Cardiac muscle cell (in vitro differentiated cells and primary cell): ENCODE results near the gene SBF2. TPM values are rescaled to one million over a fixed set of nuclear protein-coding genes. Genes with fewer than 3 reads are reported as not detected.

Experiments used
- DNase-seq, 2 donors: peaks; one replicate each; pipeline versions ENCODE4 v3.0.0 to v3.0.0-alpha.2; 2010 to 2017; ENCODE audit warnings: low read depth in 1 of 2, low spot score in 1 of 2
- H3K27ac ChIP-seq: fragments of 200-600 bp; sonication (generic); 2 replicates; pipeline ENCODE4 v1.5.1; 2016
- H3K27me3 ChIP-seq: fragments of 200-600 bp; sonication (generic); 2 replicates; pipeline ENCODE4 v1.6.0; 2016; ENCODE audit warnings: control low read depth
- H3K36me3 ChIP-seq: fragments of 200-600 bp; sonication (generic); 2 replicates; pipeline ENCODE4 v1.5.1; 2016; ENCODE audit warnings: control low read depth
- H3K4me1 ChIP-seq: fragments of 200-600 bp; sonication (generic); 2 replicates; pipeline ENCODE4 v1.8.1; 2017; ENCODE audit warnings: low read depth, mild to moderate bottlenecking, mixed run types
- H3K4me3 ChIP-seq: fragments of 200-600 bp; sonication (generic); 2 replicates; pipeline ENCODE4 v1.5.1; 2016; ENCODE audit warnings: mild to moderate bottlenecking
- H3K9me3 ChIP-seq: fragments of 200-600 bp; sonication (generic); 2 replicates; pipeline ENCODE4 v1.5.1; 2017; ENCODE audit warnings: low read depth, mild to moderate bottlenecking, control low read depth
- polyA plus RNA-seq: library from polyadenylated mRNA; unstranded; fragments of >200 nt; fragmentation: Nextera tagmentation; extraction: Ambion mirVana; gene quantifications from 2 replicates; pipeline ENCODE4 v1.2.1, GENCODE V29; 2016
- total RNA-seq: library from RNA; depleted of rRNA; stranded (reverse); fragments of >200 nt; gene quantifications from 2 replicates; pipeline ENCODE4 v1.2.3, GENCODE V29; 2016
- TF ChIP-seq, protein P1 (sequence below): IDR thresholded peaks from 2 replicates; pipeline ENCODE4 v1.5.1; 2012; ENCODE audit warnings: low read depth, mild to moderate bottlenecking, low read length

SBF2 gene
- total and polyA plus RNA-seq, 2 experiments from 2014 or later: 13.3 to 32.3 TPM

DNA sequence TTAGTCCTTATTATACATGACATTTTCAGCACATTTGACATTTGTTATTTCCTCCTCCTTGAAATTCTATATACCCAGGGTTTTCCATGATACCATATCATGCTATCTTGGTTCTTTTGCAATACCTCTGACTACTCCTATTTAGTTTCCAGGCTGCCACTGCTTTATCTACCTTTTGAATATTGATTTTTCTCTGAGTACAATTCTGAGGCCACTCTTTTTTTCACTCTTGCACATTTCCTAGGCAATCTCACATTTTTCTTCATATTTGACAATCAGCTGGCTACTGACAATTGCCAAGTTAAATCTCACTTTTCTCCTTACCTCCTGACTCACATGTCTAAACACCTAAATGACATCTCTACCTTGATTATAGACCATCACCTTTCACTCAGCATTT is 11.9 kb downstream of the SBF2 start:
- TF ChIP-seq, protein P1, sequence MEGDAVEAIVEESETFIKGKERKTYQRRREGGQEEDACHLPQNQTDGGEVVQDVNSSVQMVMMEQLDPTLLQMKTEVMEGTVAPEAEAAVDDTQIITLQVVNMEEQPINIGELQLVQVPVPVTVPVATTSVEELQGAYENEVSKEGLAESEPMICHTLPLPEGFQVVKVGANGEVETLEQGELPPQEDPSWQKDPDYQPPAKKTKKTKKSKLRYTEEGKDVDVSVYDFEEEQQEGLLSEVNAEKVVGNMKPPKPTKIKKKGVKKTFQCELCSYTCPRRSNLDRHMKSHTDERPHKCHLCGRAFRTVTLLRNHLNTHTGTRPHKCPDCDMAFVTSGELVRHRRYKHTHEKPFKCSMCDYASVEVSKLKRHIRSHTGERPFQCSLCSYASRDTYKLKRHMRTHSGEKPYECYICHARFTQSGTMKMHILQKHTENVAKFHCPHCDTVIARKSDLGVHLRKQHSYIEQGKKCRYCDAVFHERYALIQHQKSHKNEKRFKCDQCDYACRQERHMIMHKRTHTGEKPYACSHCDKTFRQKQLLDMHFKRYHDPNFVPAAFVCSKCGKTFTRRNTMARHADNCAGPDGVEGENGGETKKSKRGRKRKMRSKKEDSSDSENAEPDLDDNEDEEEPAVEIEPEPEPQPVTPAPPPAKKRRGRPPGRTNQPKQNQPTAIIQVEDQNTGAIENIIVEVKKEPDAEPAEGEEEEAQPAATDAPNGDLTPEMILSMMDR: no peak
- Histone ChIP-seq H3K4me1 (peaks cover 2% of the 10 kb centered on the region), H3K27me3 (no peaks in the 10 kb centered on the region), H3K27ac (no peak overlapping the region), H3K36me3 (no peaks in the 10 kb centered on the region), H3K9me3 (no peaks in the 10 kb centered on the region), H3K4me3 (no peak overlapping the region)
- DNase-seq: no peak

DNA sequence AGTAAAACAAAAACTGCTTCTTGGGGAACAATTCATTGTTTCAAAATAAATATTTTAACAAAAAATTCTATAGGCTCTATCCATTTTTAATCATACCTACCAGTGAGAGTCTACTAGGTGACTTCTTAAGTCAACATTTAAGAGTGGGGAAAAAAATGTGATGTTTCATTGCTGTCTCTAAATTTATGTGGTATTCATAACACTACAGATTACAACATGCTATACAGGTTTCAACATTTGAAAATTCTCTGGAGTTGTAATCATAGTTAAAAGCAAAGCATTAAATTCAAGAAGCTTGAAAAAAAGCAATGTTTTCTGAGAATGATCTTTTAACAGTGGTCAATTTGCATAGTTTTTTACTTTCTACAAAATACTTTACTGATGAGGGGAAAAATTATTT is 18.3 kb downstream of the SBF2 start:
- Histone ChIP-seq H3K9me3 (no peaks in the 10 kb centered on the region), H3K4me3 (no peak overlapping the region), H3K4me1 (peaks cover 3% of the 10 kb centered on the region), H3K27ac (no peak overlapping the region), H3K36me3 (no peaks in the 10 kb centered on the region), H3K27me3 (no peaks in the 10 kb centered on the region)
- TF ChIP-seq, protein P1: no peak
- DNase-seq: no peak

DNA sequence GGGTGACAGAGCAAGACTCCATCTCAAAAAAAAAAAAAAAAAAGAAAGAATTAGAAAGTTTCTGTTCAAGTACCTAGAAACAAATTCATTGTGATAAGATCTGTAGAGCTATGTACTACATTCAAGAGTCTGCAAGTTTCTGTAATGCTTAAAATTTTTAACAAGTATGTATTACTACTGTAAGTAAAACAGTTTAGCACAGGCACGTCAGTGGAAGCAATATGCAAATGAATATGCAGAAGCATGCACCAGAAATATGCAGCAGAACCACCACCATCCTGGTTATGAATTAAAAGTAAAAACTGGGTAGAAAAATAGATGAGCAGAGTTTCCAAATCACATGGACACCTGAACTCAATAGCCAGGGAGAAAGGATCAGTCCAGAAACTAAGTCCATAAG is 19.3 kb downstream of the SBF2 start:
- DNase-seq: no peak
- H3K27ac ChIP-seq: no peak overlapping the region
- TF ChIP-seq, protein P1: no peak
- H3K27me3 ChIP-seq: no peaks in the 10 kb centered on the region
- H3K4me3 ChIP-seq: no peak overlapping the region
- no peaks in the 10 kb centered on the region for H3K36me3 ChIP-seq
- H3K9me3 ChIP-seq: no peaks in the 10 kb centered on the region
- peaks cover 3% of the 10 kb centered on the region for H3K4me1 ChIP-seq

DNA sequence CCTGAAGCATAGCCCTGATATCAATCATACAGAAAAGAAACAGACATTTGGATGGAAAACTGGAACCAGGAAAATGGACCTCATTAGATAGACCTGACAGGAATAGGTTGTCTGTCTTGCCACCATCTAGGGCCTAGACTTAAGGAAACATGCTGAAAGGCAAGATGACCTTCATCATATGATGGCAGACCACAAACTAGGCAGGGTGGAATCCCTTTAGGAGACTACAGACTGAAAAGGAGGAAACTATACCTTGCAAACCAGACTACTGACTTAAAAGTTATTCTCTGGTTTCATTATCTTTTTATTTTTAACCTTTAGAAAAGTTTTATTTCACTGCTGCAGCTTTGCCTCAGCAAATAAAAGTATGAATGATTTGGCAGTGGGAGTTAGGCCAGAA is 20.3 kb downstream of the SBF2 start:
- peaks cover 3% of the 10 kb centered on the region for H3K4me1 ChIP-seq
- H3K4me3 ChIP-seq: no peak overlapping the region
- TF ChIP-seq, protein P1: no peak
- H3K27ac ChIP-seq: peak overlapping the region; percentile 45
- no peaks in the 10 kb centered on the region for H3K36me3 ChIP-seq
- no peak for DNase-seq
- no peaks in the 10 kb centered on the region for H3K9me3 ChIP-seq
- no peaks in the 10 kb centered on the region for H3K27me3 ChIP-seq

DNA sequence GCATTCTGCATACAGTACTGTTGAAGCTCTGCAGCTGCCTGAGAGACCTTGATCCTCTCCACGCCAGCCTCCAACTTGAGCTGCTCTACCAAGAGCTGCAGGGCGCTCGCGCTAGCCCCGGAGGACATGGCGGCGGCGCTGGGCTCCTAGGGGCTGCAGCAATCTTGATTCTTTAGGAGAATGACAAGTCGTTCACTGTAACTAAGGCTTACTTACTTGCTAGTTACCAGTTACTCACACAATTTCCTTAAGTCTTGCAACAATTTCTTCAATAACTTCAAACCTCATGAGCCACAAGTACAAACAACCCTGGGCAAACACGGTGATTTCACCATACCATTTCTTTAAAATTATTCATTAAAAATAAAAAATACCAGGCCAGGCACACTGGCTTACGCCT is 21.9 kb downstream of the SBF2 start:
- DNase-seq: no peak
- Histone ChIP-seq H3K4me1 (peaks cover 8% of the 10 kb centered on the region), H3K4me3 (no peak overlapping the region), H3K9me3 (no peaks in the 10 kb centered on the region), H3K27ac (no peak overlapping the region), H3K36me3 (no peaks in the 10 kb centered on the region), H3K27me3 (no peaks in the 10 kb centered on the region)
- TF ChIP-seq, protein P1: no peak
